Left lung (tissue), 10 donors: Measurements from ENCODE around the gene MYH16. TPM values are rescaled to one million over a fixed set of nuclear protein-coding genes. Genes with fewer than 3 reads are reported as not detected.
"Not testable (repeated sequence)": the region's sequence is repeated elsewhere in the genome, so short reads cannot be mapped to it uniquely, and the experiment has no call there.

ENCODE experiments used
- ATAC-seq: fragments of 200-7000 bp; cut with Tn5 transposase; one replicate; pipeline ENCODE4 v1.9.1; 2020; ENCODE audit warnings: moderate library complexity
- DNase-seq, 4 donors: peaks; one replicate each; pipeline ENCODE4 v3.0.0-alpha.2; 2013 to 2020
- H3K27ac ChIP-seq, 2 donors: fragments of 200-600 bp; sonication (generic) in 1 of 2; one replicate each; pipeline versions ENCODE4 v1.5.0 to v1.8.0; 2020 to 2021
- H3K27me3 ChIP-seq, 2 donors: fragments of 200-600 bp; sonication (generic) in 1 of 2; one replicate each; pipeline versions ENCODE4 v1.5.0 to v1.8.0; 2020 to 2021
- H3K36me3 ChIP-seq, 2 donors: fragments of 200-600 bp; sonication (generic) in 1 of 2; one replicate each; pipeline versions ENCODE4 v1.5.0 to v1.8.0; 2020 to 2021
- H3K4me1 ChIP-seq, 2 donors: fragments of 200-600 bp; one replicate each; pipeline ENCODE4 v1.8.0; 2021
- H3K4me3 ChIP-seq, 2 donors: fragments of 200-600 bp; sonication (generic) in 1 of 2; one replicate each; pipeline versions ENCODE4 v1.5.0 to v1.8.0; 2020 to 2021; ENCODE audit warnings: mild to moderate bottlenecking in 1 of 2
- H3K9me3 ChIP-seq, 2 donors: fragments of 200-600 bp; sonication (generic) in 1 of 2; one replicate each; pipeline versions ENCODE4 v1.5.0 to v1.8.0; 2020 to 2021
- CTCF ChIP-seq, 2 donors: fragments of 200-600 bp; sonication (generic) in 1 of 2; IDR thresholded peaks; one replicate each; pipeline versions ENCODE4 v1.5.0 to v1.8.0; 2021; ENCODE audit warnings: antibody characterized with exemption in 2 of 2
- intact Hi-C, 2 donors: fragments of 100-400 bp; cut with DNase I; formaldehyde crosslinking; loops; one replicate each; pipeline versions ENCODE4 v1.11.2 to v1.14.2; 2022
- polyA plus RNA-seq, 6 donors: library from polyadenylated mRNA; unstranded; fragments of 120-200 nt; gene quantifications; one replicate each; pipeline ENCODE4 v1.2.1, GENCODE V29; 2013; ENCODE audit not compliant: insufficient read length in 6 of 6
- total RNA-seq, 2 donors: library from RNA; stranded (reverse); fragmentation: NEBNext Ultra II Directional; extraction: Animal tissue kit (Norgen Biotek cat#: 25700); gene quantifications; one replicate each; pipeline ENCODE4 v1.2.1, GENCODE V29; 2021
- donor health status: DM: no; HTN: yes; CAD: no.
- donor health status: DM: no; HTN: no; CAD: no.

Gene MYH16
- total and polyA plus RNA-seq, 8 donors: 0.04 to 0.49 (median 0.24) TPM; not detected in 4

DNA sequence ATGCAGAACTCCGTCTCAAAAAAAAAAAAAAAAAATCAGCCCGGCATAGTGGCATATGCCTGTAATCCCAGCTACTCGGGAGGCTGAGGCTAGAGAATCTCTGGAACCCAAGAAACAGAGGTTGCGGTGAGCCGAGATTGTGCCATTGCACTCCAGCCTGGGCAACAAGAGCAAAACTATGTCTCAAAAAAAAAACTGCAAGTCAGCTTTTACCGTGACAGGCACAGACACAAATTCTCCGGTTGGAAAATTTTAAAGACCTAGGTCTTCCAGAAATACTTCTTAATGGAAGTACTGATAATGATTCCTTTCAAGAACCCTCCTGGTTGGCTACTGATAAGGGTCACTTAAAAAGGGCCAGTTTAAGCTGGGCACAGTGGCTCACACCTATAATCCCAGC, 82.5 kb downstream of the MYH16 start:
- H3K36me3 ChIP-seq: peaks cover 0 to 100% of the 10 kb centered on the region in 2 donors
- no peaks in the 10 kb centered on the region for H3K4me1 ChIP-seq
- no peak for TF ChIP-seq CTCF (IDR thresholded peaks at IDR 0.05)
- H3K4me3 ChIP-seq: no peak overlapping the region
- ATAC-seq: no peak
- H3K27me3 ChIP-seq: no peaks in the 10 kb centered on the region
- H3K9me3 ChIP-seq: no peaks in the 10 kb centered on the region
- no peak overlapping the region for H3K27ac ChIP-seq
- intact Hi-C loops: no loop called here
- no peak for DNase-seq

DNA sequence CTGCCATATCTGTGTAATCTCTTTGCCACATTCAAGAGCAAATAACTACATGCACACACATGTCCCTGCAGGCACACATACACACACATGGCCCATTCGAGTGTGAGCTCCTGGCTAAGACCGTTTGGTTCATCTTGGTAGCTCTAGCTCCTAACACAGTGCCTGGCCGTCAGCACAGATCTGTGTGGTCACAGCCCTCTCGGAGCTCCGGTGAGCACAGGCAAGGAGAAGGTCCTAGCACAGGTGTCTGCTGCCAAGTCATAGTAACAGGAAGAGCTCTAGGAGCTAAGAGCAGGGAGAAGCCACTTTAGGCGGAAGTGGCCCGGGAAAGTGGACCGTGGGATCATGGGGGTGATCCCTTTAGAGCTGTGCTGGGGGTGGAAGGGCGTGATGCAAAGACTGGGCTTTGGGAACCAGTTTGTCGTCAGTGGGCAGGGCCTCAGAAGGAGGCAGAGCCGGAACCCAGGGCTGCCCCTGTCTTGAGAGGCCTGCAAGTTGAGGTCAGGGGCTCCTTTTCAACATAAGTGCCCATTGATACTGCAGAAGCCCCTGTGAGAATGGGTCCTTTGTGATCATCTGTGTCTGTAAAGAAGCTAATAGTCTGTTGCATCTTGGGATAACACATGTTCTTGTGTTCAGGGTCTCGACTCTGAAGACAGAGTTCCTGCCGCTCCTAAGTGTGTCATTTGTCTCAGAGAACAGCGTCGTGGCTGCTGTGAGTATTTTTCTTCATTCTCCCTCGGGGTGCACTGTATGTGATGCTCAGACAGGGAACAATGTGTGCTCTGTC, 85.3 kb downstream of the MYH16 start:
- H3K4me1 ChIP-seq: no peaks in the 10 kb centered on the region
- intact Hi-C loops: no loop called here
- peaks cover 0 to 100% of the 10 kb centered on the region in 2 donors for H3K36me3 ChIP-seq
- no peak overlapping the region for H3K4me3 ChIP-seq
- no peak for TF ChIP-seq CTCF (IDR thresholded peaks at IDR 0.05)
- H3K27ac ChIP-seq: no peak overlapping the region
- DNase-seq (no peak), ATAC-seq (no peak)
- no peaks in the 10 kb centered on the region for H3K27me3 ChIP-seq
- no peaks in the 10 kb centered on the region for H3K9me3 ChIP-seq

GRCh38 chr7:99358521-99358920, 85.9 kb downstream of the MYH16 start:
- H3K4me1 ChIP-seq, H3K9me3 ChIP-seq, H3K27me3 ChIP-seq, DNase-seq, H3K27ac ChIP-seq, ATAC-seq, H3K4me3 ChIP-seq, intact Hi-C loops: not testable (repeated sequence)
- peaks cover 0 to 100% of the 10 kb centered on the region in 2 donors for H3K36me3 ChIP-seq

DNA sequence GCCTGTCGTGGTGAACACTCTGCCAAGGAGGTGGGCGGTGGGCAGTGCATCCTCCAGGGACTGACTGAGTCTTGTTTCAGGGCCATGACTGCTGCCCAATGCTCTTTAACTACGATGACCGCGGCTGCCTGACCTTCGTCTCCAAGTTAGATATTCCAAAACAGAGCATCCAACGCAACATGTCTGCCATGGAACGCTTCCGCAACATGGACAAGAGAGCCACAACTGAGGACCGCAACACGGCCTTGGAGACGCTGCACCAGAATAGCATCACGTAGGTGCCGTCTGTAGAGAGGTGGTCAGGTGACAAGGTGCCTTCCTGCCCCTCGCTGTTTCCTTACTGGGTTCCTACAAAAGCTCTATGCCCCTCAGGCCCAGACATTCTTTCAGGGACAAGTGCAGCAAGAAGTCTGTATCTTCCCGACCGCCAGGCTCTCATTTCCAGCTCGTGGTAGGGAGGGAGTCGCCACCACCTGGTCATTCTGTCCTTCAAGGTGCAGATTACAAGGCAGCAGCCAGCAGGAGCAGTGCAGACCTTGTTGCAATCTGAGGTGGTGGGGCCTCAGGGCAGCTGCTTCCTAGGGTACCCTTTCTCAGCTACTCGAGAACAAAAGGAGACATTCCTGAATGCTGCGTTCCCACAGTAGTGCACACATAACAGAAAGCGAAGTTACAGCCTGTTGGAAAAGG, 87.0 kb downstream of the MYH16 start:
- DNase-seq (no peak), ATAC-seq (no peak)
- no peak for TF ChIP-seq CTCF (IDR thresholded peaks at IDR 0.05)
- H3K27me3 ChIP-seq: no peaks in the 10 kb centered on the region
- H3K9me3 ChIP-seq: no peaks in the 10 kb centered on the region
- H3K36me3 ChIP-seq: peaks cover 0 to 100% of the 10 kb centered on the region in 2 donors
- intact Hi-C loops: no loop called here
- no peaks in the 10 kb centered on the region for H3K4me1 ChIP-seq
- no peak overlapping the region for H3K27ac ChIP-seq
- H3K4me3 ChIP-seq: no peak overlapping the region

Other genes starting within 250 kb of the MYH16 start
- 10 to 100 TPM; 31.5 to 43.4 TPM for gene SMURF1, start 128.7 kb upstream of the MYH16 start, total RNA-seq
- 10 to 100 TPM; 15.6 to 19.3 (median 17.7) TPM for gene SMURF1, start 128.7 kb upstream of the MYH16 start, polyA plus RNA-seq
- gene KPNA7, start 64.7 kb upstream of the MYH16 start, total RNA-seq: 1 to 10 TPM; 1.0 to 3.3 TPM
- gene KPNA7, start 64.7 kb upstream of the MYH16 start, polyA plus RNA-seq: under 1 TPM in 2 of 6 donors, not detected in 4; 0.07 to 0.15 TPM
- gene ARPC1A, start 53.1 kb downstream of the MYH16 start, total RNA-seq: 100 to 1,000 TPM; 142 to 158 TPM
- 100 to 1,000 TPM in 3 of 6 donors, 10 to 100 TPM in 3; 92.7 to 112 (median 101) TPM for gene ARPC1A, start 53.1 kb downstream of the MYH16 start, polyA plus RNA-seq
- gene ARPC1B, start 101.9 kb downstream of the MYH16 start, total RNA-seq: 100 to 1,000 TPM; 280 to 311 TPM
- 10 to 100 TPM; 37.1 to 54.2 (median 46.2) TPM for gene ARPC1B, start 101.9 kb downstream of the MYH16 start, polyA plus RNA-seq
- 10 to 100 TPM; 68.5 to 87.8 TPM for gene PDAP1, start 135.8 kb downstream of the MYH16 start, total RNA-seq
- 100 to 1,000 TPM; 121 to 150 (median 139) TPM for gene PDAP1, start 135.8 kb downstream of the MYH16 start, polyA plus RNA-seq
- gene BUD31, start 136.1 kb downstream of the MYH16 start, total RNA-seq: 10 to 100 TPM; 79.0 to 82.0 TPM
- 100 to 1,000 TPM in 1 of 6 donors, 10 to 100 TPM in 5; 87.1 to 103 (median 95.2) TPM for gene BUD31, start 136.1 kb downstream of the MYH16 start, polyA plus RNA-seq
- gene PTCD1, start 166.0 kb downstream of the MYH16 start, total RNA-seq: 1 to 10 TPM; 3.5 to 4.5 TPM
- gene PTCD1, start 166.0 kb downstream of the MYH16 start, polyA plus RNA-seq: 1 to 10 TPM; 4.6 to 8.2 (median 7.4) TPM
- 10 to 100 TPM; 25.9 to 34.2 TPM for gene CPSF4, start 166.1 kb downstream of the MYH16 start, total RNA-seq
- 10 to 100 TPM; 30.7 to 43.3 (median 33.0) TPM for gene CPSF4, start 166.1 kb downstream of the MYH16 start, polyA plus RNA-seq
- 100 to 1,000 TPM; 250 to 265 TPM for gene ATP5MF, start 193.3 kb downstream of the MYH16 start, total RNA-seq
- gene ATP5MF, start 193.3 kb downstream of the MYH16 start, polyA plus RNA-seq: 100 to 1,000 TPM; 302 to 355 (median 329) TPM
- gene ZNF789, start 200.1 kb downstream of the MYH16 start, total RNA-seq: 10 to 100 TPM in 1 of 2 donors, 1 to 10 TPM in 1; 8.5 to 11.1 TPM
- 10 to 100 TPM; 47.4 to 59.5 (median 53.9) TPM for gene ZNF789, start 200.1 kb downstream of the MYH16 start, polyA plus RNA-seq
- 10 to 100 TPM; 18.6 to 28.9 TPM for gene ZNF394, start 227.4 kb downstream of the MYH16 start, total RNA-seq
- 10 to 100 TPM; 14.9 to 18.0 (median 17.2) TPM for gene ZNF394, start 227.4 kb downstream of the MYH16 start, polyA plus RNA-seq
- 1 to 10 TPM; 6.7 to 7.6 TPM for gene ZKSCAN5, start 231.8 kb downstream of the MYH16 start, total RNA-seq
- 10 to 100 TPM; 15.1 to 16.2 (median 15.5) TPM for gene ZKSCAN5, start 231.8 kb downstream of the MYH16 start, polyA plus RNA-seq